Measurements from ENCODE around the gene CRNN.

DNA sequence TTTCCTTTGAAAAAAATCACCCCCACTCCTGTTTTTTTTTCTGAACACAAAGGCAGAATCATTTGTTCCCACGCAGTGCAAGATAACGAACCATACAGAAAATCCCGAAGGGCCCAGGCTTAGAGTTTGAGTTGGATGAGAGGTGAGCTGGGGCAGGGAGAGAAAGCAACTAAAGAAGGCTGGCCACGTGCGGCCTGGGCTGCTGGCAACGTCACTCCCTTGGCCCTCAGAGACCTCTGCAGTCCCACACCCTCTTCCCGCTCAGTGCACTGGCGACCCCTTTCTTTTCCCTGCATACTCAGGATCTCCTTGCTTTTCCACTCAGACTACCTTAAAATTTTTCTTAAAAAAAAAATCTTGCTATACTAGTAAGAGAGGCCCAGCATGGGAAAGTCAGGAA lies 28.2 kb upstream of the CRNN start:
- TF ChIP-seq, protein P1, sequence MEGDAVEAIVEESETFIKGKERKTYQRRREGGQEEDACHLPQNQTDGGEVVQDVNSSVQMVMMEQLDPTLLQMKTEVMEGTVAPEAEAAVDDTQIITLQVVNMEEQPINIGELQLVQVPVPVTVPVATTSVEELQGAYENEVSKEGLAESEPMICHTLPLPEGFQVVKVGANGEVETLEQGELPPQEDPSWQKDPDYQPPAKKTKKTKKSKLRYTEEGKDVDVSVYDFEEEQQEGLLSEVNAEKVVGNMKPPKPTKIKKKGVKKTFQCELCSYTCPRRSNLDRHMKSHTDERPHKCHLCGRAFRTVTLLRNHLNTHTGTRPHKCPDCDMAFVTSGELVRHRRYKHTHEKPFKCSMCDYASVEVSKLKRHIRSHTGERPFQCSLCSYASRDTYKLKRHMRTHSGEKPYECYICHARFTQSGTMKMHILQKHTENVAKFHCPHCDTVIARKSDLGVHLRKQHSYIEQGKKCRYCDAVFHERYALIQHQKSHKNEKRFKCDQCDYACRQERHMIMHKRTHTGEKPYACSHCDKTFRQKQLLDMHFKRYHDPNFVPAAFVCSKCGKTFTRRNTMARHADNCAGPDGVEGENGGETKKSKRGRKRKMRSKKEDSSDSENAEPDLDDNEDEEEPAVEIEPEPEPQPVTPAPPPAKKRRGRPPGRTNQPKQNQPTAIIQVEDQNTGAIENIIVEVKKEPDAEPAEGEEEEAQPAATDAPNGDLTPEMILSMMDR (IDR thresholded peaks at IDR 0.05) = no peak
- TF ChIP-seq POLR2AphosphoS5 (IDR thresholded peaks at IDR 0.05) = no peak
